ENCODE measurements around the gene MARCHF2.

DNA sequence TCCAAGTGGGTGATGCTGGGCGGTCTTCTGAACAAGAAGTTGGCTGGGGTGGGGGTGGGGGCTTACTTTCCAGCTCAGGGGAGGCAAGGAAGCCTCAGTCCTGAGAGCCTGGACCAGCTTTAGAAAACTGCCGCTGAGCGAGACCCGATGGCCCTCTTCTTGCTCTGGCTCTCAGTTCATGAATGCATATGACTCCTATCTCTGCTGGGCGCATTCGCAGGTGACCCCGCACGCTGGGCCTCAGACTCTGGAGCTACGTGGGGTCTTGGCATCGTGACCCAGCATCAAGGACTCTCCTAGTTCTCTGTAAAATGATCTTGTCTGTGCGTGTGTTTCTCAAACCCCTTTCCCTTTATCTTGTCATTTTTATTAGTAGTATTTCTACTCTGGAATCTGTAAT lies 69.6 kb downstream of the MARCHF2 start:
- TF ChIP-seq, protein P1, sequence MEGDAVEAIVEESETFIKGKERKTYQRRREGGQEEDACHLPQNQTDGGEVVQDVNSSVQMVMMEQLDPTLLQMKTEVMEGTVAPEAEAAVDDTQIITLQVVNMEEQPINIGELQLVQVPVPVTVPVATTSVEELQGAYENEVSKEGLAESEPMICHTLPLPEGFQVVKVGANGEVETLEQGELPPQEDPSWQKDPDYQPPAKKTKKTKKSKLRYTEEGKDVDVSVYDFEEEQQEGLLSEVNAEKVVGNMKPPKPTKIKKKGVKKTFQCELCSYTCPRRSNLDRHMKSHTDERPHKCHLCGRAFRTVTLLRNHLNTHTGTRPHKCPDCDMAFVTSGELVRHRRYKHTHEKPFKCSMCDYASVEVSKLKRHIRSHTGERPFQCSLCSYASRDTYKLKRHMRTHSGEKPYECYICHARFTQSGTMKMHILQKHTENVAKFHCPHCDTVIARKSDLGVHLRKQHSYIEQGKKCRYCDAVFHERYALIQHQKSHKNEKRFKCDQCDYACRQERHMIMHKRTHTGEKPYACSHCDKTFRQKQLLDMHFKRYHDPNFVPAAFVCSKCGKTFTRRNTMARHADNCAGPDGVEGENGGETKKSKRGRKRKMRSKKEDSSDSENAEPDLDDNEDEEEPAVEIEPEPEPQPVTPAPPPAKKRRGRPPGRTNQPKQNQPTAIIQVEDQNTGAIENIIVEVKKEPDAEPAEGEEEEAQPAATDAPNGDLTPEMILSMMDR (IDR thresholded peaks at IDR 0.05) = no peak
- TF ChIP-seq POLR2AphosphoS5 (IDR thresholded peaks at IDR 0.05) (no peak), POLR2A (IDR thresholded peaks at IDR 0.05) (no peak), EP300 (IDR thresholded peaks at IDR 0.05) (no peak)
